Heart right ventricle (tissue), 16 donors: ENCODE measurements around the gene FIBCD1. TPM values are rescaled to one million over a fixed set of nuclear protein-coding genes. Genes with fewer than 3 reads are reported as not detected.

ENCODE experiments used
- ATAC-seq, 8 donors: fragments of 200-7000 bp; cut with Tn5 transposase; one replicate each; pipeline ENCODE4 v1.9.1; 2020; ENCODE audit warnings: mild to moderate bottlenecking in 8 of 8, moderate library complexity in 8 of 8, moderate number of reproducible peaks in 1 of 8
- DNase-seq, 2 donors: peaks; one replicate each; pipeline ENCODE4 v3.0.0-alpha.2; 2020
- H3K27ac ChIP-seq, 10 donors: fragments of 200-600 bp; sonication (generic) in 2 of 10; one replicate each; pipeline versions ENCODE4 v1.5.0 to v1.8.0; 2020 to 2022; ENCODE audit warnings: mild to moderate bottlenecking in 3 of 10
- H3K27me3 ChIP-seq, 7 donors: fragments of 200-600 bp; one replicate each; pipeline ENCODE4 v1.8.0; 2021 to 2022; ENCODE audit warnings: mild to moderate bottlenecking in 2 of 7
- H3K36me3 ChIP-seq, 9 donors: fragments of 200-600 bp; sonication (generic) in 1 of 9; one replicate each; pipeline versions ENCODE4 v1.5.0 to v1.8.0; 2020 to 2022; ENCODE audit warnings: mild to moderate bottlenecking in 2 of 9
- H3K4me1 ChIP-seq, 9 donors: fragments of 200-600 bp; sonication (generic) in 1 of 9; one replicate each; pipeline versions ENCODE4 v1.5.0 to v1.8.0; 2020 to 2022; ENCODE audit warnings: mild to moderate bottlenecking in 4 of 9
- H3K4me3 ChIP-seq, 10 donors: fragments of 200-600 bp; sonication (generic) in 2 of 10; one replicate each; pipeline versions ENCODE4 v1.5.0 to v1.8.0; 2020 to 2022; ENCODE audit warnings: mild to moderate bottlenecking in 7 of 10, moderate library complexity in 2 of 10
- H3K9me3 ChIP-seq, 11 donors: fragments of 200-600 bp in 10 of 11; sonication (generic) in 2 of 11; one replicate each; pipeline versions ENCODE4 v1.5.0 to v1.8.0; 2013 to 2022; ENCODE audit warnings: mild to moderate bottlenecking in 2 of 11, control low read depth in 1 of 11, moderate library complexity in 1 of 11
- WGBS, 2 donors: extraction: QIAGEN DNeasy Blood & Tissue Kit; methylation state at CpG; one replicate each; pipeline ENCODE4 v1.1.7; 2013; ENCODE audit warnings: inconsistent platforms in 1 of 2; 5-methylcytosine and 5-hydroxymethylcytosine counted together
- intact Hi-C, 10 donors: fragments of 100-400 bp; cut with DNase I; formaldehyde crosslinking; loops; one replicate each; pipeline versions ENCODE4 v1.11.1 to v1.14.2; 2022
- polyA plus RNA-seq, 2 donors: library from polyadenylated mRNA; stranded (reverse); fragments of 200-250 nt; gene quantifications; one replicate each; pipeline ENCODE4 v1.2.3, GENCODE V29; 2013
- total RNA-seq, 10 donors: library from RNA; stranded (reverse); fragmentation: NEBNext Ultra II Directional in 3 of 10; extraction: Animal tissue kit (Norgen Biotek cat#: 25700) in 3 of 10; gene quantifications; one replicate each; pipeline versions ENCODE4 v1.2.1 to v1.2.4, GENCODE V29; 2021 to 2023
- TF ChIP-seq, protein P1 (sequence below), 9 donors: fragments of 200-600 bp; sonication (generic) in 2 of 9; IDR thresholded peaks; one replicate each; pipeline versions ENCODE4 v1.5.0 to v1.8.0; 2021 to 2022; ENCODE audit warnings: antibody characterized with exemption in 9 of 9, mild to moderate bottlenecking in 5 of 9, moderate library complexity in 1 of 9
- donor health status: Arrhythmogenic right ventricular cardiomyopathy.
- donor health status: ischemic (EF 13 %, LVEDD 7.1; RV severe dilation, severe dysfunction).
- donor health status: healthy with polysubstance abuse.
- donor health status: DM: no; HTN: yes; CAD: no.
- donor health status: DM: no; HTN: no; CAD: no.
- donor health status: ischemic (EF 25% LVEDD 6.9; RV normal size, moderate dysfunction).
- donor health status: ischemic (EF 25% LVEDD 5.7; RV mildly dilated, moderate dysfunction).
- donor health status: healthy.
- donor health status: DM: yes; HTN: yes; CAD: no.
- donor health status: Ischemic cardiomyopathy.
- donor health status: ischemic (EF 35%, LVEDD 5.7; RV mildly dilated, moderate dysfunction).
- donor health status: nonischemic (EF 11% LVEDD 7.7; RV severe dilation, severe dysfunction).
- donor health status: DM: yes; HTN: yes; CAD: no.
- donor health status: PGD.
- donor health status: ischemic (EF 29% LVEDD 5.4; RV normal size, mild dysfunction).
- donor health status: nonischemic (EF 23%, LVEDD 6.1; RV moderate dilation, normal function).

The FIBCD1 gene
- total and polyA plus RNA-seq, 12 donors, result 0.16 to 5.8 (median 1.2) TPM

DNA sequence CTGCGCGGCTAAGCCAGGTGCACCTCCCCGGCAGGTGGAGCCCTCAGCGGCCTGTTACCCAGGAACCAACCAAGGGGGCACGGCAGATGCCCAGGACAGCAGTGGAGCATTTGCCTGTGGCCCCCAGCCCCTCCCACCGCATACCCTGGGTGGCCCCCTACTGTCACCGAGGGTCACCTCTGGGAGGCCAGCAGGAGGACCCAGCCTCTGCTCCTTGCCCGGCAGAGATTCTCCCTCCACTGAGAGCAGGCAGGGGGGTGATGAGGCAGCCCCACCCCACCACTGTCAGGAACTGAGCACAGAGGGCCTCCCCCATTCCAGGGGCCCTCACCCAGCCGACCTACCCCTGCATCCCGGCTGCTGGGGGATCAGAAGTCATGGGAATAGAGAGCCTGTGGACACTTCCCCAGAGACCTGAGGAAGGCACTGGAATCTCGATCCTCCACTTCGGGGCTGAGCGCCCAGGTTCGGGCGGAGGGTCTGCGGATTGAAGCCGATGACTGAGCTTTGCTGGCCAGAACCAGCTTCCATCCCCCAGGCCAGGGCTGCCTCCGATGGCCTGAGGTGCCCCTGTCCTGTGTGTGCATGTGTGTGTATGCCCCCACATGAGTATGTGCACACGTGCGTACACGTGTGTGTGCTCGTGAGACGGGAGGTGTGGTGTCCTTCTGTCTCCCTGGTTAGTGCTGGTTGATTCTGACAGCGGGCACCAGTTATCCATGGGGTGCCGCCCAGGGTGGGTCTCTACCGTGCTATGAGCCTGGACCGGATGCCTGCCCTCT is 42.6 kb downstream of the FIBCD1 start, which contains the start of gene QRFP:
Gene QRFP (minus strand): TSS at position 580 of the 782 bp plus-strand sequence. CDS start 2,974 bp downstream, outside the sequence.
- TF ChIP-seq, protein P1, sequence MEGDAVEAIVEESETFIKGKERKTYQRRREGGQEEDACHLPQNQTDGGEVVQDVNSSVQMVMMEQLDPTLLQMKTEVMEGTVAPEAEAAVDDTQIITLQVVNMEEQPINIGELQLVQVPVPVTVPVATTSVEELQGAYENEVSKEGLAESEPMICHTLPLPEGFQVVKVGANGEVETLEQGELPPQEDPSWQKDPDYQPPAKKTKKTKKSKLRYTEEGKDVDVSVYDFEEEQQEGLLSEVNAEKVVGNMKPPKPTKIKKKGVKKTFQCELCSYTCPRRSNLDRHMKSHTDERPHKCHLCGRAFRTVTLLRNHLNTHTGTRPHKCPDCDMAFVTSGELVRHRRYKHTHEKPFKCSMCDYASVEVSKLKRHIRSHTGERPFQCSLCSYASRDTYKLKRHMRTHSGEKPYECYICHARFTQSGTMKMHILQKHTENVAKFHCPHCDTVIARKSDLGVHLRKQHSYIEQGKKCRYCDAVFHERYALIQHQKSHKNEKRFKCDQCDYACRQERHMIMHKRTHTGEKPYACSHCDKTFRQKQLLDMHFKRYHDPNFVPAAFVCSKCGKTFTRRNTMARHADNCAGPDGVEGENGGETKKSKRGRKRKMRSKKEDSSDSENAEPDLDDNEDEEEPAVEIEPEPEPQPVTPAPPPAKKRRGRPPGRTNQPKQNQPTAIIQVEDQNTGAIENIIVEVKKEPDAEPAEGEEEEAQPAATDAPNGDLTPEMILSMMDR (IDR thresholded peaks at IDR 0.05), result no peak
- DNase-seq, result no peak
- WGBS, 2 donors, result 75 to 77% methylated on average over 27 of the region's 27 CpGs

DNA sequence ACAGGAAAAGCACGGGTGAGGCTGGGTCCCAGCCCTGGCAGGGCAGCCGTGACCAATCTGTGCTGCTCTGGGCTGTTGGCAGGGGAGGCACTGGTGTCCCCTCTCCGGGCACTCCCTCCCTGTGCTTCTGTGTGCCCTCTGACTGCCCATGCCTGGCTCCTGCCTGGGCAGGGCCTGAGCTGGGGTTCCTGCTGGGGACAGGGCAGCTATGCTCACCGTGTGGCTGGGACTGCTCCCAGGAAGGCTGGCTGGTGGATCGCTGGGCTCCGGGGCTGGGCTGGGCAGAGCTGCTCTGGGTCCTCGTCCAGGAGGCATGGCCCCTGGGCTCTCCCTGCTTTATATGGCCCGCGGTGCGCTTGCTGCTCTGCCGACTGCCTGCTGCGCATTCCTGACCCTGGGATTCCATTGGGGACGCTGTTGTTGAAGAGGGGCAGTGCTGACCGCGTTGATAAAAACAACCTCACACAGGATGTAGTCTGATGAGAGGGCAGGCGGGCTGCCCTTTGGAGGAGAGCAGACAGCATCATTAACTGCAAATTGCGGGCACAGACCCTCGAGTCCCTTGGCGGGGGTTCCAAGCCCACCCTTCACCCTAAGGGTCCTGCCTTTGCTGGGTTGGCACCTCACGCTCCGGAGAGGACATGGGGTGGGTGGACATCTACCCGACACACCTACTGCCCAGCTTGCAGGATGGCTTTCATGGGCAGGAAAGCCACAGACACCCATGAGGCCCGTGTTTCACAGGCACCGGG is 43.4 kb downstream of the FIBCD1 start:
- H3K4me3 ChIP-seq, result no peak overlapping the region
- peaks cover 4 to 42% (median 17%) of the 10 kb centered on the region in 9 donors for H3K4me1 ChIP-seq
- peaks cover 0 to 27% (median 5%) of the 10 kb centered on the region in 9 donors for H3K36me3 ChIP-seq
- 56% methylated on average over 24 of the region's 24 CpGs for WGBS, 2 donors
- no peaks in the 10 kb centered on the region for H3K9me3 ChIP-seq
- TF ChIP-seq, protein P1 (IDR thresholded peaks at IDR 0.05), result no peak
- no peak overlapping the region for H3K27ac ChIP-seq
- ATAC-seq (peak in 7 of 8 donors; percentile 15 to 69 (median 37)), DNase-seq (no peak)
- peaks cover 0 to 20% (median 9%) of the 10 kb centered on the region in 7 donors for H3K27me3 ChIP-seq
- intact Hi-C loops, result no loop called here

More for the DNA sequence above, 42.6 kb downstream of the FIBCD1 start, which contains the start of gene QRFP:
- peaks cover 0 to 20% (median 0%) of the 10 kb centered on the region in 9 donors for H3K36me3 ChIP-seq
- H3K4me3 ChIP-seq, result no peak within 1 kb of the TSS
- peaks cover 4 to 42% (median 17%) of the 10 kb centered on the region in 9 donors for H3K4me1 ChIP-seq
- H3K27ac ChIP-seq, result no peak within 1 kb of the TSS
- H3K9me3 ChIP-seq, result no peaks in the 10 kb centered on the region
- no peak for ATAC-seq
- intact Hi-C loops, result no loop called here
- peaks cover 0 to 27% (median 9%) of the 10 kb centered on the region in 7 donors for H3K27me3 ChIP-seq

DNA sequence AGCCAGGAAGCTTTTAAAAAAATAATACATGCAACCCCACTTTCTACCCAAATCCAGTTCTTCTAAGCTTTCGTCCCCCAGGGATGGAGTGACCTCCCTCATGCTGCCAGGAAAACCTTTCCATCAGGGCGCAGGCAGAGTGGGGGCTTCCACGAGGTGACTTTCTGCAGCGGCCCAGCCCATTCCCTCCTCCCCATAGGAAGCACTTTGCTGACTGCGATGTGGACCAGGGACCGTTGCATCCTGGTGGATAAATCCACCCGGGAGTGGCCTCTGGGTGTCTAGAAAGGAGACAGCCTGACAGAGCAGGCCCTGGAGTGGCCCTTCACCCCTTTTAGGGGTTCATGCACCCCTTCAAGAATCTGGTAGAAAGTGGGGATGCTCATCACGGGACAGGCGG is 44.0 kb downstream of the FIBCD1 start:
- intact Hi-C loops, result no loop called here
- no peak for ATAC-seq
- WGBS, 2 donors, result 66 to 71% methylated on average over 9 of the region's 9 CpGs
- Histone ChIP-seq H3K9me3 (no peaks in the 10 kb centered on the region), H3K27me3 (peaks cover 0 to 16% (median 7%) of the 10 kb centered on the region in 7 donors), H3K27ac (no peak overlapping the region), H3K4me1 (peaks cover 4 to 42% (median 17%) of the 10 kb centered on the region in 9 donors), H3K4me3 (no peak overlapping the region), H3K36me3 (peaks cover 0 to 34% (median 11%) of the 10 kb centered on the region in 9 donors)
- TF ChIP-seq, protein P1 (IDR thresholded peaks at IDR 0.05), result no peak
- DNase-seq, result no peak

DNA sequence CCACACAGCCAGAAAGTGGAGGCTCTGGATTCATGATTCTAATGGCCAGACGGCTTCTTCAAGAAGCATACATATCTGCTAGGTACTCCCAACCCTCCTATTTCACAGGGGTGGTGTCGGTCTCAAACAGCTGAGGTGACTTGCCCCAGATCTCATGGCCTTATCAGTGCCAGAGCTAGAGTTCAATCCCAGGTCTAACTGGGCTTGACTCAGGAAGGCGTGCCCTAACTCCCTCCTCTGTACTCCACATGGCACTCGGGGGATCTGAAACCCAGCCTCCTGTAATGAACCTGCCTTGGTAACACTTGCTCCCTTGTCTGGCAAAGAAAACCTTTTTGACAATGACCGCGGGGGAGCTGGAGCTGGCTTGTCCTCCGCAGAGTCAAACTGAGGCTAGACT is 44.5 kb downstream of the FIBCD1 start:
- ATAC-seq (no peak), DNase-seq (no peak)
- intact Hi-C loops, result no loop called here
- Histone ChIP-seq H3K4me3 (no peak overlapping the region), H3K9me3 (no peaks in the 10 kb centered on the region), H3K36me3 (peaks cover 0 to 38% (median 13%) of the 10 kb centered on the region in 9 donors), H3K4me1 (peaks cover 4 to 42% (median 17%) of the 10 kb centered on the region in 9 donors), H3K27ac (no peak overlapping the region), H3K27me3 (peaks cover 0 to 13% (median 5%) of the 10 kb centered on the region in 7 donors)
- TF ChIP-seq, protein P1 (IDR thresholded peaks at IDR 0.05), result no peak
- WGBS, 2 donors, result 68 to 84% methylated on average over 7 of the region's 7 CpGs
